IPS-15b (cell line): ENCODE data around the gene ANKFN1.

Experiments
- H3K27me3 ChIP-seq: one replicate; pipeline ENCODE4 v1.6.1; 2013; ENCODE audit warnings: low read length; ENCODE audit not compliant: control insufficient read depth, insufficient read depth
- H3K36me3 ChIP-seq: one replicate; pipeline ENCODE4 v1.6.1; 2013; ENCODE audit warnings: low read length; ENCODE audit not compliant: control insufficient read depth, insufficient read depth
- H3K4me1 ChIP-seq: one replicate; pipeline ENCODE4 v1.6.1; 2013; ENCODE audit warnings: mild to moderate bottlenecking, low read length; ENCODE audit not compliant: control insufficient read depth, insufficient read depth
- H3K4me3 ChIP-seq: one replicate; pipeline ENCODE4 v1.5.1; 2013; ENCODE audit warnings: low read depth, low read length
- H3K9ac ChIP-seq: one replicate; pipeline ENCODE4 v1.6.1; 2013; ENCODE audit warnings: low read depth, mild to moderate bottlenecking, low read length
- H3K9me3 ChIP-seq: one replicate; pipeline ENCODE4 v1.6.1; 2013; ENCODE audit warnings: mild to moderate bottlenecking, low read length; ENCODE audit not compliant: control insufficient read depth, insufficient read depth

Gene ANKFN1

GRCh38 chr17:56203430-56203829 is 50.2 kb downstream of the ANKFN1 start:
- no peak overlapping the region for H3K9ac ChIP-seq
- no peak overlapping the region for H3K4me3 ChIP-seq
- H3K36me3 ChIP-seq: no peaks in the 10 kb centered on the region
- H3K9me3 ChIP-seq: no peaks in the 10 kb centered on the region
- H3K4me1 ChIP-seq: no peaks in the 10 kb centered on the region
- H3K27me3 ChIP-seq: no peaks in the 10 kb centered on the region

- H3K36me3 ChIP-seq: no peaks in the 10 kb centered on the region
- H3K27me3 ChIP-seq: no peaks in the 10 kb centered on the region
- no peaks in the 10 kb centered on the region for H3K4me1 ChIP-seq
- H3K9ac ChIP-seq: no peak overlapping the region
- H3K4me3 ChIP-seq: no peak overlapping the region
- H3K9me3 ChIP-seq: no peaks in the 10 kb centered on the region
Observed at GRCh38 chr17:56206351-56206750, 53.1 kb downstream of the ANKFN1 start.

DNA sequence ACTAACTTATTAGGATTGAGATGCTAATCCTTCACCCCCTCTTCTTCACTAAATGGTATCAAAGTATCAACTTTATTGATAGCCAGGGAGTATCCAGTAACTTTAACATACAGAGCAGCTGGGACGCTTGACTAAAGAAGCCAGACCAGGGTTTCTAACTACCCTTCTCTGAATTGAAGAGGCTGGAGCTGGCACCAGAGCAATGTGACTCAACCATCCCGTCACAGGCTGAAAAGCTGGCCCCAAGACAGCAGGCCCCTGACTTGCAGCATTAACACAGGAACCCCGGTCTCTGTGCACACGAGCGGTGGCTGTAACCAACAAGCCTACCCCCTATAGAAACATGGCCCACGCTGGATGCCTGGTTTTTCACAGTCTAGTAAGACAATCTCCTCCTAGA is 59.8 kb downstream of the ANKFN1 start:
- no peak overlapping the region for H3K4me3 ChIP-seq
- H3K27me3 ChIP-seq: no peaks in the 10 kb centered on the region
- no peaks in the 10 kb centered on the region for H3K9me3 ChIP-seq
- no peak overlapping the region for H3K9ac ChIP-seq
- no peaks in the 10 kb centered on the region for H3K36me3 ChIP-seq
- H3K4me1 ChIP-seq: no peaks in the 10 kb centered on the region

- no peak overlapping the region for H3K4me3 ChIP-seq
- no peaks in the 10 kb centered on the region for H3K36me3 ChIP-seq
- H3K9ac ChIP-seq: no peak overlapping the region
- no peaks in the 10 kb centered on the region for H3K27me3 ChIP-seq
- H3K9me3 ChIP-seq: no peaks in the 10 kb centered on the region
- no peaks in the 10 kb centered on the region for H3K4me1 ChIP-seq
Observed at GRCh38 chr17:56217921-56218320, 64.6 kb downstream of the ANKFN1 start.

GRCh38 chr17:56222255-56222654 is 69.0 kb downstream of the ANKFN1 start:
- Histone ChIP-seq H3K4me1 (no peaks in the 10 kb centered on the region), H3K9ac (no peak overlapping the region), H3K27me3 (no peaks in the 10 kb centered on the region), H3K9me3 (no peaks in the 10 kb centered on the region), H3K4me3 (no peak overlapping the region), H3K36me3 (no peaks in the 10 kb centered on the region)

DNA sequence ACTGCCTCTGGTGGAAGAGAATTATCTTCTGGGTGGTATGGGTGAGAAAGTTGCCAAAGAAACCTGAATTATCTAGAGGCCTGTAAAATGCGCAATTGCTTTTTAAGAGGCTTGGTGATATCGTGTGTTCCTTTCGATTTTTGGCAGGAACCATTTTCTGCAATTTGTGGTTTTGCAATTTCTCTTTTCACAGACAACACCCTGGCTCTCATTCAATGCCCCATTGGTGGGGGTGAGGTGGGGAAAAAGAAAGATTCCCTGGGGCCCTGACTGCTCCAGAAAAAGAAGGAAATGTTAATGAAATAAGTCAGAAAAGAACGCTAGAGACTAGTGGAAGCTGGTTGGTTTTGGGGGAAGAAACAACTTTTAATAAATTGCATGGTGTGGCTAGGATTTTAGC is 77.4 kb downstream of the ANKFN1 start:
- Histone ChIP-seq H3K36me3 (no peaks in the 10 kb centered on the region), H3K4me1 (peaks cover 3% of the 10 kb centered on the region), H3K9ac (no peak overlapping the region), H3K27me3 (no peaks in the 10 kb centered on the region), H3K9me3 (no peaks in the 10 kb centered on the region), H3K4me3 (no peak overlapping the region)

DNA sequence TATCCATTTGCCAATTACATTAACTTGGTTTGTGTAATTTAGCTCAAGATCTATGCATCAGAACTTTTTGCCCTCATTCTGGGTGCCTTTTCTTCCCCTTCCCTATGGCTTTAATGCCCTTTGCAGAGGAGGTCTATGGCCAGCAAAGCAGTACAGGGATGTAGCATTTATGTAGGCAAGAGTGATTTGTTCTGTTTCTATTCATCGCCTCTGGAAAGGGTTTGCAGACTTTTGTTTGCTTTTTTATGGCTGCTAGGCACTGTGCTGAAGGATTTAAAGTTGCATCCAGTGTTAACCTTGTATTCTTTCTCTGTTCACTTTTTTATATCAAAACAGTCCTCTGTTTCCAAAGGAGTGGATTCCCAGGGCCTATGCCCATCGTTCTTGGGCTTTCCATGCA is 78.0 kb downstream of the ANKFN1 start:
- no peak overlapping the region for H3K9ac ChIP-seq
- no peak overlapping the region for H3K4me3 ChIP-seq
- H3K36me3 ChIP-seq: no peaks in the 10 kb centered on the region
- peaks cover 3% of the 10 kb centered on the region for H3K4me1 ChIP-seq
- no peaks in the 10 kb centered on the region for H3K27me3 ChIP-seq
- H3K9me3 ChIP-seq: no peaks in the 10 kb centered on the region

GRCh38 chr17:56231693-56232092 is 78.4 kb downstream of the ANKFN1 start:
- no peaks in the 10 kb centered on the region for H3K9me3 ChIP-seq
- H3K27me3 ChIP-seq: no peaks in the 10 kb centered on the region
- H3K9ac ChIP-seq: no peak overlapping the region
- H3K36me3 ChIP-seq: no peaks in the 10 kb centered on the region
- H3K4me1 ChIP-seq: peaks cover 3% of the 10 kb centered on the region
- H3K4me3 ChIP-seq: no peak overlapping the region

DNA sequence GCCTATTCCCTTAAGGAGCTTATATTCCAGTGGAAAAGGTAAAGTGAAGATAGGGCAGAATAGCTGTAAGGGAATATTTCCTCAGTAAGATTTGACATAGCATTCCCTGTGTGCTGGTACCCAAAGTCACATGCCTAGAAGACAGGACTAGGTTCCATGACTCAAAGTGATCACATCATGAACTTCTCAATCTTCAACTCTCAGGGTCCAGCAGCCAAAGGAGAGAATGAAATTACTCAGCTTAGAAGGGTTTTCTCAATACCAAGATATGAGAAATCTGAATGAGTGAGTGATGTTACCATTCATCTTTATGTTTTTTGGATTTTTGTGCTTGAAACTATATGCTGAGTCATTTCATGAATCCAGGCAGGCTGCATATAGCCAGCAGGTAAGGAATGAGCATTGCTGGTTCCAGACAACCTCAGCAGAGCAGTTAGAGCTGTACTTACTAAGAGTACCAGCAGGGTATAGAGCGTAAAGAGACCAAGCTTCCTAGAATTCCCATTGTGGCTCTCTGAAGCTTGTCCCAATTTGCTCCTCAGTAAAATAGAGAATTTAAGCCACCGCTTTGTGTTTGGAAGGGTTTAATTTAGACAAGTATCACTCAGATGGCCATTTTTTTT is 91.1 kb downstream of the ANKFN1 start:
- no peak overlapping the region for H3K4me3 ChIP-seq
- no peaks in the 10 kb centered on the region for H3K4me1 ChIP-seq
- H3K27me3 ChIP-seq: no peaks in the 10 kb centered on the region
- no peaks in the 10 kb centered on the region for H3K36me3 ChIP-seq
- H3K9me3 ChIP-seq: no peaks in the 10 kb centered on the region
- no peak overlapping the region for H3K9ac ChIP-seq

- H3K36me3 ChIP-seq: no peaks in the 10 kb centered on the region
- no peak overlapping the region for H3K4me3 ChIP-seq
- no peaks in the 10 kb centered on the region for H3K27me3 ChIP-seq
- no peaks in the 10 kb centered on the region for H3K4me1 ChIP-seq
- no peaks in the 10 kb centered on the region for H3K9me3 ChIP-seq
- H3K9ac ChIP-seq: no peak overlapping the region
Observed at GRCh38 chr17:56247816-56248215, 94.5 kb downstream of the ANKFN1 start.

GRCh38 chr17:56257075-56257474 is 103.8 kb downstream of the ANKFN1 start:
- H3K36me3 ChIP-seq: no peaks in the 10 kb centered on the region
- no peak overlapping the region for H3K4me3 ChIP-seq

GRCh38 chr17:56260376-56261002 is 107.2 kb downstream of the ANKFN1 start:
- no peaks in the 10 kb centered on the region for H3K4me1 ChIP-seq
- no peaks in the 10 kb centered on the region for H3K36me3 ChIP-seq
- no peaks in the 10 kb centered on the region for H3K27me3 ChIP-seq
- no peak overlapping the region for H3K9ac ChIP-seq
- no peaks in the 10 kb centered on the region for H3K9me3 ChIP-seq
- H3K4me3 ChIP-seq: no peak overlapping the region

More at GRCh38 chr17:56257075-56257474, 103.8 kb downstream of the ANKFN1 start:
- Histone ChIP-seq H3K4me1 (no peaks in the 10 kb centered on the region), H3K27me3 (no peaks in the 10 kb centered on the region), H3K9ac (no peak overlapping the region), H3K9me3 (no peaks in the 10 kb centered on the region)
